ENCODE data around the gene PDE4D. TPM values are rescaled to one million over a fixed set of nuclear protein-coding genes. Genes with fewer than 3 reads are reported as not detected.

Gene PDE4D
- total RNA-seq, 1 donor, result 12.7 TPM

DNA sequence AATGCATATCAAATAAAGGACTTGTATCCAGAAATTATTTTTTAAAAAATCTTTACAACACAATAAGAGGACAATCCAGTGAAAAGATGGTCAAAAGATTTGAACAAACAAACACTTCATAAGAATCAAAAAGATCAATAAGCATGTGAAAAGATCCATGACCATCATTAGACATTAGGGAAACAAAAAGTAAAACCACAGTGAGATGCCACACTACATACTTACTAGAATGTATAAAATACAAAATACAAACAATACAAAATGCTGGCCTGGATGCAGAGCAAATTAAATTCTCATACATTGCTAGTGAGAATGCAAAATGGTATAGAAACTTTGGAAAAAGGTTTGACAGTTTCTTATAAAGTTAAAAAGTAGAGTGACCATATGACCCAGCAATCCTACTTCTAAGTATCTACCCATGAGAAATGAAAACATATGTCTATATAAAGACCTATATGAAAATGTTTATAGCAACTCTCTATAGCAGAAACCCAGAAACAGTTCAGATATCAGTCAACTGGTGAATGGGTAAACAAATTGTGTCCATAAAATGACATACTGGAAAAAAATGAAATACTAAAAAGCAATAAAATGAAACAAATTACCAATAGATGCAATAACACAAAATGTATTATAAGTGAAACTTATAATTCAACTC lies 884.6 kb downstream of the PDE4D start:
- H3K4me3 ChIP-seq (ENCODE audit: low read depth, low read length), result no peak overlapping the region
- no peak for DNase-seq (ENCODE audit: low read depth)
- no peak for TF ChIP-seq CTCF (IDR thresholded peaks at IDR 0.05; ENCODE audit: insufficient read depth, low read length)

- DNase-seq (ENCODE audit: low read depth), result peak; percentile 61
- TF ChIP-seq CTCF (IDR thresholded peaks at IDR 0.05; ENCODE audit: insufficient read depth, low read length), result peak; percentile 45
- H3K4me3 ChIP-seq (ENCODE audit: low read depth, low read length), result no peak overlapping the region
Observed at GRCh38 chr5:59007460-59008063, 886.0 kb downstream of the PDE4D start.

- H3K4me3 ChIP-seq (ENCODE audit: low read depth, low read length), result no peak overlapping the region
- no peak for DNase-seq (ENCODE audit: low read depth)
- no peak for TF ChIP-seq CTCF (IDR thresholded peaks at IDR 0.05; ENCODE audit: insufficient read depth, low read length)
Observed at GRCh38 chr5:59005934-59006701, 887.4 kb downstream of the PDE4D start.

DNA sequence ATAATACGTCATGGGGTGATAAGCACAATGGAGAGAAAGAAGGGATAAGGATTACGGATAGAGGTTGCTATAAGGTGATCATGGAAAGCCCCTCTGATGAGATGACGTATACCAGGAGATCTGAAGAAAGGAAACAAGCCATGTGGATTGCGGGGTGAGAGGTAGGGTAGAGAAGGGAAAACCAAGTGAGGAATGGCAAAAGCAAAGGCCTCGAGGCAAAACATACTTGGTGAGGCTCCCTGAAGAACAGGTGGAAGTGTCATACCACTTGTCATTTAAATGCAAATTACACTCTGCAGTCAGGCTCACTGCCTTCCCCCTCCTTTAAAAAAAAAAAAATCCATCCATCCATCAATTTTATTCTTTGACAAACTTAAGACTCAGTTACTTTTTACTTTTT lies 889.9 kb downstream of the PDE4D start:
- no peak overlapping the region for H3K4me3 ChIP-seq (ENCODE audit: low read depth, low read length)
- DNase-seq (ENCODE audit: low read depth), result no peak
- no peak for TF ChIP-seq CTCF (IDR thresholded peaks at IDR 0.05; ENCODE audit: insufficient read depth, low read length)

- no peak for DNase-seq (ENCODE audit: low read depth)
- no peak overlapping the region for H3K4me3 ChIP-seq (ENCODE audit: low read depth, low read length)
- no peak for TF ChIP-seq CTCF (IDR thresholded peaks at IDR 0.05; ENCODE audit: insufficient read depth, low read length)
Observed at GRCh38 chr5:59003124-59003523, 890.4 kb downstream of the PDE4D start.

DNA sequence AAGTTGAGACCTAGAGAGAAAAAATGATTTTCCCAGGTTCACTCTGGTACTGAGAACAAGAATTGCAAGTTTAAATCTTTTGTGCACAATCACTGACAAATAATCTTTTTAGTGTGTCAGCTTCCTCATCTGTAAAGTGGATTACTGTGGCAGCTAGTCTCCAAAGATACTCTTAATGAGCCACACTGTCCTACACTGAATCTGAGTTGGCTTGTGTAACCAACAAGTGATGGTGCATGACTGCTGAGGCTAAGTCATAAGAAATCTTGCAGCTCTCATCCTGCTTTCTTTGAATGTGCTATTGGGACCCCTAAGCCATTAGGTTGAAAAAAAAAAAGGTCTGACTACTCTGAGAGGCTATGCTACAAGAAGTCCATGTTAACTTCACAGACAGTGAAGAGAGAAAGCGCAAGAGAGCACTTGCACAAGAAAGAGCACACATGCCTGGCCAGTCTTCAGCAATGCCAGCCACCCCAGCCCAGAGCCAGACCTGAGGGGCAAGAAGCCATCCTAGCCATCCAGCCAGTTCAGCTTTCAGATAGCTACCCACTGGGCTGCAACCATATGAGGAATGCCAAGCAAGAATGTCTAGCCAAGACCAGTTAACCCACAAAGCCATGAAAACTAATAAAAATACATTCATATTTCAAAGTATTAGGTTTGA lies 891.2 kb downstream of the PDE4D start:
- no peak overlapping the region for H3K4me3 ChIP-seq (ENCODE audit: low read depth, low read length)
- no peak for DNase-seq (ENCODE audit: low read depth)
- TF ChIP-seq CTCF (IDR thresholded peaks at IDR 0.05; ENCODE audit: insufficient read depth, low read length), result no peak

Measured in fibroblast of the aortic adventitia (primary cell).